Kidney (tissue), 14 donors: ENCODE measurements around the gene EDEM3. TPM values are rescaled to one million over a fixed set of nuclear protein-coding genes. Genes with fewer than 3 reads are reported as not detected.

Experiments
- DNase-seq, 5 donors: peaks; one replicate each; pipeline ENCODE4 v3.0.0-alpha.2; 2013 to 2020
- FAIRE-seq: peaks from 2 replicates; lab custom pipeline; 2012; peaks lifted over from hg19 to GRCh38; lab: Jason Lieb, UNC
- H3K27ac ChIP-seq, 2 donors: one replicate each; pipeline ENCODE4 v1.7.0; 2013; ENCODE audit warnings: low read depth in 2 of 2, low read length in 2 of 2, inconsistent platforms in 1 of 2
- H3K27me3 ChIP-seq: one replicate; pipeline ENCODE4 v1.7.1; 2013; ENCODE audit warnings: low read length, inconsistent platforms; ENCODE audit not compliant: control insufficient read depth, insufficient read depth
- H3K36me3 ChIP-seq, 3 donors: one replicate each; pipeline versions ENCODE4 v1.7.0 to v1.7.1; 2013; ENCODE audit warnings: low read length in 3 of 3, control low read depth in 1 of 3, inconsistent platforms in 1 of 3; ENCODE audit not compliant: insufficient read depth in 3 of 3, control insufficient read depth in 2 of 3
- H3K4me1 ChIP-seq, 3 donors: one replicate each; pipeline versions ENCODE4 v1.7.0 to v1.7.1; 2013; ENCODE audit warnings: low read length in 3 of 3, inconsistent platforms in 1 of 3, low read depth in 1 of 3; ENCODE audit not compliant: control insufficient read depth in 2 of 3, insufficient read depth in 2 of 3
- H3K4me3 ChIP-seq, 3 donors: one replicate each; pipeline versions ENCODE4 v1.7.0 to v1.8.1; 2013; ENCODE audit warnings: low read length in 3 of 3, control low read depth in 1 of 3, inconsistent platforms in 1 of 3
- H3K9ac ChIP-seq, 3 donors: one replicate each; pipeline versions ENCODE4 v1.7.0 to v1.7.1; 2013; ENCODE audit warnings: low read length in 3 of 3, control low read depth in 1 of 3, inconsistent platforms in 1 of 3
- H3K9me3 ChIP-seq, 3 donors: one replicate each; pipeline versions ENCODE4 v1.7.0 to v1.7.1; 2013; ENCODE audit warnings: low read length in 3 of 3, control low read depth in 1 of 3, inconsistent platforms in 1 of 3; ENCODE audit not compliant: control insufficient read depth in 2 of 3, insufficient read depth in 1 of 3
- intact Hi-C: fragments of 100-400 bp; cut with DNase I; formaldehyde crosslinking; loops from one replicate; pipeline ENCODE4 v1.11.1; 2022
- polyA plus RNA-seq: library from polyadenylated mRNA; stranded (reverse); fragments of 350-450 nt; fragmentation: Illumina TruSeq; extraction: RNeasy Lipid Tissue Mini Kit (QIAGEN cat#74804); gene quantifications from one replicate; pipeline ENCODE4 v1.2.3, GENCODE V29; 2014; ENCODE audit warnings: low read depth, low replicate concordance; ENCODE audit not compliant: insufficient read depth
- total RNA-seq: library from RNA; stranded (reverse); fragmentation: NEBNext Ultra II Directional; extraction: Animal tissue kit (Norgen Biotek cat#: 25700); gene quantifications from one replicate; pipeline ENCODE4 v1.2.1, GENCODE V29; 2021
- TF ChIP-seq, protein P1 (sequence below): IDR thresholded peaks from 3 replicates; pipeline ENCODE4 v1.5.1; 2012; ENCODE audit warnings: mild to moderate bottlenecking, moderate library complexity, borderline replicate concordance; ENCODE audit not compliant: insufficient read depth; ENCODE audit errors: extremely low read depth
- donor health status: control.
- donor health status: control.
- donor health status: control.
- donor health status: control.
- donor health status: control.
- donor health status: DM: yes; HTN: yes; CAD: no.
- donor health status: Normal renal cell carcinoma (clear cell type).

Gene EDEM3
- total and polyA plus RNA-seq, 2 donors from 2014 or later, result 9.1 to 31.7 TPM

DNA sequence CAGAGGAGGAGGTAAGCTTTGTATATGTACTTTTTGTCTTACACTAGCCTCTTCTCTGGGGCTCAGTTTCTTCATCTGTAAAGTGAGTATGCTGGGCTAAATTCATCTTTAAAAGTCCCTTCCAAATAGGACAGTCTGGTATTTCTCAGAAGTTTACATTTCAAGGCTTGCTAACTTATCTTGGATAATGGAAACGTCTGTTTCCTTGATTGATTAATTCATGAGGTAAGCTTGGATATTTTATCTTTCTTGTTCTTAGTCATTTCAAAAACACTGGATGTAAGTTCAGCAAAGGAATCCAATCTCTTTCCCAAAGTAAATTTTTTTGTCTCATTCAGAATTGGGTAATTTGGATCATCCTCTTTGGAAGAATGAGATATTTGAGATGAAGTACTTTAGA is 111.0 kb downstream of the EDEM3 start:
- TF ChIP-seq, protein P1, sequence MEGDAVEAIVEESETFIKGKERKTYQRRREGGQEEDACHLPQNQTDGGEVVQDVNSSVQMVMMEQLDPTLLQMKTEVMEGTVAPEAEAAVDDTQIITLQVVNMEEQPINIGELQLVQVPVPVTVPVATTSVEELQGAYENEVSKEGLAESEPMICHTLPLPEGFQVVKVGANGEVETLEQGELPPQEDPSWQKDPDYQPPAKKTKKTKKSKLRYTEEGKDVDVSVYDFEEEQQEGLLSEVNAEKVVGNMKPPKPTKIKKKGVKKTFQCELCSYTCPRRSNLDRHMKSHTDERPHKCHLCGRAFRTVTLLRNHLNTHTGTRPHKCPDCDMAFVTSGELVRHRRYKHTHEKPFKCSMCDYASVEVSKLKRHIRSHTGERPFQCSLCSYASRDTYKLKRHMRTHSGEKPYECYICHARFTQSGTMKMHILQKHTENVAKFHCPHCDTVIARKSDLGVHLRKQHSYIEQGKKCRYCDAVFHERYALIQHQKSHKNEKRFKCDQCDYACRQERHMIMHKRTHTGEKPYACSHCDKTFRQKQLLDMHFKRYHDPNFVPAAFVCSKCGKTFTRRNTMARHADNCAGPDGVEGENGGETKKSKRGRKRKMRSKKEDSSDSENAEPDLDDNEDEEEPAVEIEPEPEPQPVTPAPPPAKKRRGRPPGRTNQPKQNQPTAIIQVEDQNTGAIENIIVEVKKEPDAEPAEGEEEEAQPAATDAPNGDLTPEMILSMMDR, result no peak
- no peak for DNase-seq
- H3K27me3 ChIP-seq, result no peaks in the 10 kb centered on the region
- no peaks in the 10 kb centered on the region for H3K36me3 ChIP-seq
- no peak overlapping the region for H3K4me3 ChIP-seq
- H3K9me3 ChIP-seq, result no peaks in the 10 kb centered on the region
- no peak overlapping the region for H3K9ac ChIP-seq
- FAIRE-seq, result no peak
- H3K4me1 ChIP-seq, result no peaks in the 10 kb centered on the region
- intact Hi-C loops, result no loop called here
- no peak overlapping the region for H3K27ac ChIP-seq

DNA sequence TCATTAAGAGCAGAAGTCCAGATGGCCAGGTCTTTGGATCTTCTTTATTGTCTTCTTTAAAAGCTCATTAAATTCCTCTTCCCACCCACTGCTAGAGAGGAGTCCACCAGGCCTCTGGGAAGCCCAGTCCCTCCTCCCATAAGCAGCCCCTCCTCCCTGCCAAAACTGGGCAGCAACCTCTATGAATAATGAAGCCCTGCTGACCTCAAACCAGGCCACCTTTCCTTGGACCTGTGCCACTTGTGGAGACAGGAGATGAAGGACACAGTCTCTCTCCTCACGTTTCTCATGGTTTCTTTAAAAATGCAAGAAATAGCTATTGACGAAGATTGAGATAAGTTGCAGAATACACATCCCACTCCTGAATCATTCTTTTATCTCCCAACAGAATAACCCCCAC is 112.8 kb downstream of the EDEM3 start:
- H3K36me3 ChIP-seq, result no peaks in the 10 kb centered on the region
- TF ChIP-seq, protein P1, result no peak
- no peak for FAIRE-seq
- no peak for DNase-seq
- H3K27ac ChIP-seq, result no peak overlapping the region
- H3K9me3 ChIP-seq, result peaks cover 0 to 5% (median 0%) of the 10 kb centered on the region in 3 donors
- H3K27me3 ChIP-seq, result no peaks in the 10 kb centered on the region
- intact Hi-C loops, result no loop called here
- H3K4me1 ChIP-seq, result no peaks in the 10 kb centered on the region
- no peak overlapping the region for H3K4me3 ChIP-seq
- no peak overlapping the region for H3K9ac ChIP-seq

DNA sequence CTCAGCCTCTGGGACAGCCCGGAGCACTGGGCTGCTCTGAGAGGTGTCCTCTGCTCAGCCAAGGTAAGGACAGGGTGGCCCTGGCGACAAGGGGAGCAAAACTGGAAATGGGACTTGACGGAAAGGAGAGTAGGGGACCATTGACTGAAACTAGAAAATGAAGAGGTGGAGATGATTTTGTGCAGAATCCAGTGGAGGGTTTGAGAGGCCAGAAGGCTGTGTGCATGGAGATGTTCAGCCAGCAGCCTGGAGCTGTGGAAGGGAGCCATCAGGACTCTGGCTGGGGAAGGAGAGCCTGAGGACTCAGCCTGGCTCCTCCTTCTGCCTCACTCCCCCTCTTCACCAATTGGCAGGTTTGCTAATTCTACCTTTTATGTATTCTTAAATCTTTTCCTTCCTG is 114.2 kb downstream of the EDEM3 start:
- no peak overlapping the region for H3K4me3 ChIP-seq
- intact Hi-C loops, result no loop called here
- TF ChIP-seq, protein P1, result no peak
- FAIRE-seq (no peak), DNase-seq (no peak)
- H3K9me3 ChIP-seq, result peaks cover 0 to 5% (median 0%) of the 10 kb centered on the region in 3 donors
- H3K4me1 ChIP-seq, result no peaks in the 10 kb centered on the region
- no peaks in the 10 kb centered on the region for H3K27me3 ChIP-seq
- H3K9ac ChIP-seq, result no peak overlapping the region
- H3K36me3 ChIP-seq, result no peaks in the 10 kb centered on the region
- H3K27ac ChIP-seq, result no peak overlapping the region

Other genes starting within 250 kb of the EDEM3 start
- 25.4 TPM for gene NIBAN1, start 219.7 kb upstream of the EDEM3 start, total RNA-seq
- 2.6 TPM for gene NIBAN1, start 219.7 kb upstream of the EDEM3 start, polyA plus RNA-seq